HCT116 (cell line): ENCODE results near the gene CDH2. TPM values are rescaled to one million over a fixed set of nuclear protein-coding genes. Genes with fewer than 3 reads are reported as not detected.

Source experiments
- ATAC-seq: fragments of 200-7000 bp; cut with Tn5 transposase; 2 replicates; pipeline ENCODE4 v1.9.1; 2020; ENCODE audit warnings: mild to moderate bottlenecking, moderate library complexity
- BruUV-seq: library from RNA; stranded (reverse); fragments of 400-500 nt; replicated peaks from 2 replicates; lab custom pipeline; 2021; lab: Mats Ljungman, UMichigan
- CTCF ChIA-PET: fragments of 300-600 bp; sonication (Branson Sonifier 250); formaldehyde crosslinking; loops from one replicate; lab custom pipeline; 2021; ENCODE audit warnings: antibody characterized with exemption; lab: Charles Lee
- POLR2A ChIA-PET: fragments of 300-600, 350-600 bp; sonication (Branson Sonifier 250); formaldehyde crosslinking; loops from one replicate; lab custom pipeline; 2021; ENCODE audit warnings: antibody characterized with exemption; lab: Charles Lee
- RAD21 ChIA-PET, 2 experiments: fragments of 300-600 bp; sonication (Branson Sonifier 250); formaldehyde crosslinking; loops; one replicate each; lab custom pipeline; 2023; ENCODE audit warnings: low total read pairs in 2 of 2; ENCODE audit not compliant: uncharacterized antibody in 2 of 2, unreplicated experiment in 2 of 2, low non-redundant PET in 1 of 2; lab: Charles Lee
- DNase-seq: peaks from one replicate; pipeline ENCODE4 v3.0.0-alpha.2; 2010; ENCODE audit warnings: low read depth, low spot score
- H2AFZ ChIP-seq: fragments of 200-600 bp; shearing (Covaris generic), sonication (generic); 2 replicates; pipeline ENCODE4 v1.6.1; 2017; ENCODE audit warnings: low read depth, mixed run types, mixed read lengths, antibody characterized with exemption, low read length; ENCODE audit not compliant: poor library complexity, severe bottlenecking
- H3K27ac ChIP-seq: 2 replicates; pipeline ENCODE4 v1.5.1; 2012; ENCODE audit warnings: low read depth, low read length
- H3K27me3 ChIP-seq: fragments of 200-600 bp; sonication (generic); 2 replicates; pipeline ENCODE4 v1.6.1; 2016; ENCODE audit warnings: mixed run types, low read length, mixed read lengths; ENCODE audit not compliant: insufficient read depth
- H3K36me3 ChIP-seq, 2 experiments: fragments of 200-500 bp in 1 of 2; fragments of 200-600 bp in 1 of 2; sonication (Bioruptor generic) in 1 of 2; sonication (generic) in 1 of 2; 2 replicates each; pipeline versions ENCODE4 v1.5.1 to v1.6.1; 2014 to 2016; ENCODE audit warnings: low read length in 2 of 2, inconsistent platforms in 1 of 2, mixed read lengths in 1 of 2, mixed run types in 1 of 2; ENCODE audit not compliant: insufficient read depth in 2 of 2, control insufficient read depth in 1 of 2
- H3K4me1 ChIP-seq, 2 experiments: fragments of 200-600 bp in 1 of 2; sonication (generic) in 1 of 2; 2 replicates each; pipeline versions ENCODE4 v1.5.1 to v1.6.1; 2012 to 2017; ENCODE audit warnings: low read length in 2 of 2, inconsistent platforms in 1 of 2, mild to moderate bottlenecking in 1 of 2, mixed read lengths in 1 of 2, mixed run types in 1 of 2, moderate library complexity in 1 of 2; ENCODE audit not compliant: insufficient read depth in 2 of 2, control insufficient read depth in 1 of 2
- H3K4me2 ChIP-seq: fragments of 200-600 bp; sonication (generic); 2 replicates; pipeline ENCODE4 v1.6.1; 2017; ENCODE audit warnings: mixed run types, low read length, mixed read lengths
- H3K4me3 ChIP-seq, 2 experiments: fragments of 200-600 bp in 1 of 2; sonication (generic) in 1 of 2; replicated peaks in 1 of 2; 2 replicates each; pipeline ENCODE4 v1.5.1; 2011 to 2016; ENCODE audit warnings: low read length in 2 of 2, control low read depth in 1 of 2, low read depth in 1 of 2, mild to moderate bottlenecking in 1 of 2, mixed read lengths in 1 of 2, mixed run types in 1 of 2
- H3K79me2 ChIP-seq: fragments of 200-600 bp; sonication (generic); 2 replicates; pipeline ENCODE4 v1.6.1; 2017; ENCODE audit warnings: mild to moderate bottlenecking, mixed run types, low read length, moderate library complexity, mixed read lengths; ENCODE audit not compliant: insufficient read depth
- H3K9ac ChIP-seq: fragments of 200-600 bp; sonication (generic); 2 replicates; pipeline ENCODE4 v1.6.1; 2016; ENCODE audit warnings: low read length, mixed read lengths
- H3K9me2 ChIP-seq: fragments of 200-600 bp; sonication (generic), shearing (Covaris generic); 2 replicates; pipeline ENCODE4 v1.6.1; 2017; ENCODE audit warnings: mixed run types, mild to moderate bottlenecking, moderate library complexity; ENCODE audit not compliant: insufficient read depth
- H3K9me3 ChIP-seq, 2 experiments: fragments of 200-500 bp in 1 of 2; fragments of 200-600 bp in 1 of 2; sonication (Bioruptor generic) in 1 of 2; sonication (generic) in 1 of 2; 2 replicates each; pipeline ENCODE4 v1.6.1; 2014 to 2017; ENCODE audit warnings: low read length in 2 of 2, mixed read lengths in 2 of 2, inconsistent platforms in 1 of 2, low read depth in 1 of 2, mild to moderate bottlenecking in 1 of 2, mixed run types in 1 of 2, moderate library complexity in 1 of 2; ENCODE audit not compliant: control insufficient read depth in 1 of 2, insufficient read depth in 1 of 2
- H4K20me1 ChIP-seq: fragments of 200-600 bp; sonication (generic), shearing (Covaris generic); 2 replicates; pipeline ENCODE4 v1.6.1; 2017; ENCODE audit warnings: mixed run types, mild to moderate bottlenecking, moderate library complexity; ENCODE audit not compliant: insufficient read depth
- ATF3 ChIP-seq: IDR thresholded peaks from 2 replicates; pipeline ENCODE4 v1.6.1; 2012
- EZH2 ChIP-seq: fragments of 200-600 bp; sonication (generic); IDR thresholded peaks from 2 replicates; pipeline ENCODE4 v1.6.1; 2017; ENCODE audit warnings: antibody characterized with exemption, mixed run types
- FOSL1 ChIP-seq: IDR thresholded peaks from 2 replicates; pipeline ENCODE4 v1.6.1; 2012; ENCODE audit warnings: low read depth
- JUND ChIP-seq: IDR thresholded peaks from 2 replicates; pipeline ENCODE4 v1.6.1; 2012
- POLR2A ChIP-seq: IDR thresholded peaks from 2 replicates; pipeline ENCODE4 v1.7.0; 2011; ENCODE audit warnings: borderline replicate concordance; ENCODE audit not compliant: insufficient read depth, insufficient read length; ENCODE audit errors: extremely low read depth
- POLR2AphosphoS5 ChIP-seq: IDR thresholded peaks from 2 replicates; pipeline ENCODE4 v1.6.1; 2011; ENCODE audit warnings: mild to moderate bottlenecking, low read depth, low read length, moderate library complexity
- REST ChIP-seq: IDR thresholded peaks from 2 replicates; pipeline ENCODE4 v1.6.1; 2012; ENCODE audit warnings: low read depth
- SIN3A ChIP-seq: IDR thresholded peaks from 2 replicates; pipeline ENCODE4 v1.6.1; 2012; ENCODE audit warnings: low read depth
- SRF ChIP-seq: IDR thresholded peaks from 2 replicates; pipeline ENCODE4 v1.6.1; 2012; ENCODE audit warnings: low read depth
- TCF7L2 ChIP-seq: IDR thresholded peaks from 2 replicates; pipeline ENCODE4 v1.7.0; 2011; ENCODE audit warnings: borderline replicate concordance, inconsistent platforms; ENCODE audit not compliant: insufficient read depth, insufficient read length; ENCODE audit errors: extremely low read depth
- ZFX ChIP-seq: fragments of 450-650 bp; IDR thresholded peaks from 2 replicates; pipeline ENCODE4 v1.6.1; 2017
- intact Hi-C: fragments of 100-400 bp; cut with micrococcal nuclease; formaldehyde crosslinking; loops from 2 replicates; pipeline ENCODE4 v1.10.0; 2022
- total RNA-seq: library from RNA; stranded (reverse); gene quantifications from one replicate; pipeline ENCODE4 v1.2.1, GENCODE V29; 2021; ENCODE audit not compliant: unreplicated experiment

The CDH2 gene
- total RNA-seq, 1 experiment from 2014 or later, result 0.15 TPM

- no peak overlapping the region for H3K4me2 ChIP-seq
- no peak overlapping the region for H3K9ac ChIP-seq
- CTCF ChIA-PET, result no interaction called here
- H3K9me2 ChIP-seq, result no peaks in the 10 kb centered on the region
- no peak for ATAC-seq
- intact Hi-C loops, result no loop called here
- no peaks in the 10 kb centered on the region for H3K36me3 ChIP-seq
- BruUV-seq, result no TSS peak
- no peak overlapping the region for H3K4me3 ChIP-seq
- RAD21 ChIA-PET, result no interaction called here
- no peaks in the 10 kb centered on the region for H4K20me1 ChIP-seq
- no peaks in the 10 kb centered on the region for H3K79me2 ChIP-seq
- H3K9me3 ChIP-seq, result no peaks in the 10 kb centered on the region
- DNase-seq, result no peak
- H3K4me1 ChIP-seq, result peaks cover 0 to 9% of the 10 kb centered on the region in 2 experiments; a peak in 2 of 4 replicates
- H3K27me3 ChIP-seq, result no peaks in the 10 kb centered on the region
- POLR2A ChIA-PET, result no interaction called here
- no peak overlapping the region for H3K27ac ChIP-seq
- no peak overlapping the region for H2AFZ ChIP-seq
- no peak for TF ChIP-seq JUND
- no peak for TF ChIP-seq EZH2
- TF ChIP-seq TCF7L2, result no peak
- TF ChIP-seq POLR2AphosphoS5, result no peak
- no peak for TF ChIP-seq REST
- no peak for TF ChIP-seq ATF3
- TF ChIP-seq SIN3A, result no peak
- TF ChIP-seq POLR2A, result no peak
- no peak for TF ChIP-seq ZFX
- no peak for TF ChIP-seq FOSL1
- no peak for TF ChIP-seq SRF
These were observed 63.5 kb downstream of the CDH2 start for GRCh38 chr18:28113271-28114029.
